Fibroblast of skin of back (primary cell): ENCODE measurements around the gene FGD5.
A peak's percentile ranks its signal among the peaks of the same experiment; 100 is the strongest.
"Not testable (repeated sequence)": the region's sequence is repeated elsewhere in the genome, so short reads cannot be mapped to it uniquely, and the experiment has no call there.

ENCODE experiments used
- DNase-seq: peaks from one replicate; pipeline ENCODE4 v3.0.0-alpha.2; 2013

The FGD5 gene

DNA sequence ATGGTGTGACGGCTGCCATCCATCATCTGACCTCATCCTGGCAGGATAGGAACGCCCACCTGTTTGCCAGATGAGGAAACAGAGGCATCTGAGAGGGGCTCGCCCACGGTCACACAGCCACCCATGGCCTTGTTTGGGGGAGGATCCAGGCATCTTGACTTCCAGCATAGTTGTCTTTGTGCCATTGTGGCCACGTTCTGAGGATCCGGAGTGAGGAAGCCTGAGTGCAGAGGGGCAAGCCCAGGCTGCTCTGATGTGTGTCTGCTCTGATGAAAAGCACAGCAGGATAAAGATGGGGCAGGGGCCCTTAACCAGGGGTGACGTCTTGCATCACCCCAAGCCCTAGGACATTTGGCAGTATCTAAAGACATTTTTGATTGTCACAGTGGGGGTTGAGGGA lies 58.7 kb downstream of the FGD5 start:
- DNase-seq, result no peak

DNA sequence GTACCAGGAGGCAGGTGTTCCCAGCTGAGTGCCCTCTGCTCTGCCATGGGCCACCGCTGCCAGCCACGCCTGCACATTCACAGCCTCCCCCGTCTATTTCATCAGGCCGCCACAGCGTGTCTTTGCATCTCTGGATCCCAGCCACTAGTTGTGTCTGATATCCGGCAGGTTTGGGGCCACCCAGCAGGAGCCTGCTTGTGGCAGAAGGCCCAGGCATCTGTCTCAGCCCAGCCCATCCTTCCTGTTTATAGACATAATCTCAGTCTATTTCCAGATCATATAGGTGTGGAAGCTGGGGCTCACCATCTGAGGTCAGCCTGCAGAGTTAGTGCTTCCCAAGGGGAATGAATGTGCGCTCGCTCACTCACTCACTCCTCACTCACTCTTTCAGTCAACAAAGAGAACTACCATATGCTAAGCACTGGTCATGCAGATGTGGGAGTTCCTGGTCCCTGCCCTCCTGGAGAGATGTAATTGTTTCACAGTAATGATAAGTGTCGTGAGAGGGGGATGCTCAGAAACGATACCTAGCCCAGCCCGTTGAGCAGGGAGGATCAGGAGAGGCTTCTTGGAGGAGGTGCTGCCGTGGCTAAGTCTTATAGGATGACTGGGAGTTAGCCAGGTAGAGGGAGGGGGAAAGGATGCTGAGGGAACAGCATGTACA lies 60.6 kb downstream of the FGD5 start:
- DNase-seq, result peak; percentile 6

DNA sequence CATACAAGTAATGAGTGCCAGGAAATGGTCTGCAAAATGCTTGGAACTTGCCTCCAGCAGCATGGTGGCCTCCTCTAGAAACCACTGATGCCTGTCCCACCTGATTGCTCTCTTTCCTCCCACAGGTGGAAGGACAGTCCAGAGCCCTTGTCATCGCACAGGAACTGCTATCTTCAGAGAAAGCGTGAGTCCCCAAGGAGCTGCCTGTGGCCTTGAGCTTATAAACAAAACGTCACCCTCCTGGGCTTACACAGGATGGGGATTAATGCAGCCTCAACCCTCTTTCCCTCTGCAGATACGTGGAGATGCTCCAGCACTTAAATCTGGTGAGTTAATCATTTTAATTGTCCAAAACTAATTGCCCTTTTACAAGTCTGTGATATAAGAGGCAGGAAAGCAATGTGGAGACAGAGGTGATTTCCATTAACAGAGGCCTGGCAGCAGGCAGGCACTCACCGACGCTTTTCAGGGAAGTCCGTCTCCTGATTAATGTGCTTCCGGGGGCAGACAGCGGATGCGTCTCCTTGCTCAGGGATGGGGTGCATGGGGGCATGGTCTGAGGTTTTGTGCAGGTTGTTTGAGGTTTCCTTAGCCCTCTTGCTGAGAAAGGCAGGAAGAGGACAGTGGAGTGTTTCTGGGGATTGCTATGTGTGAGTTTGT lies 61.8 kb downstream of the FGD5 start:
- no peak for DNase-seq

DNA sequence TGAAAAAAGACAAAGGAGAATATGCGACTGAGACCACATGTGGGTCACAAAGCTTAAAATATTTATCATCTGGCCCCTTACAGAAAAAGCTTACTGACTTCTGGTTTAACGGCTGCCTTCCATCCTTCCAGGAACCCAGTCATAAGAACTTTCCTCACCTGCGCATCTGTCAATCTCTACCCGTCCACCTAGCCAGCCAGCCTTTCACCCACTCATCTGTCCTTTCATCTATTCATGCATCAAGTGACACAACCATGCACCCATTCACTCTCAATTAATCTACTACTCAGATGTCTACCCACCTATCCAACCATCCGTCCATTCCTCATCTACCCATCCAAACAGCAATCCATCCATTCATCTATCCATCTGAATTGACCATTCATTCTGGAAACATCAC lies 64.5 kb downstream of the FGD5 start:
- no peak for DNase-seq

DNA sequence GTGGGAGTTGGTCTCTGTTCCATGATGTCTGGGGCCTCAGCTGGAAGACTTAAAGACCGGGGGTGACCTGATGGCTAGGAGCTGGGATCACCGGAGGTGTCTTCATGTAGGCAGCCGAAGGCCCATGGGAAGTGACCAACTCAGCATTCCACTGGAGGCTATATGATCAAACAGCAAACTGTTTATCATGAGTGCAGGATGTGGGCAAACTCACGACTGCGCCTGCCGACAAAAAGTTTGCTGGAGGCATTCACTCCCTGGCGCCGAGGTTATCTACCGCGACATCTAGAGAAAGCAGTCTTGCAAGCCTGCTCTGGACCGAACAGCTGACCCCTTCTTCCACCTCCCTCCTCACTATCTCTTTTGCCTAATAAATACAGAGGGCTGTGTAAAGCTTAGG lies 65.9 kb downstream of the FGD5 start:
- no peak for DNase-seq

DNA sequence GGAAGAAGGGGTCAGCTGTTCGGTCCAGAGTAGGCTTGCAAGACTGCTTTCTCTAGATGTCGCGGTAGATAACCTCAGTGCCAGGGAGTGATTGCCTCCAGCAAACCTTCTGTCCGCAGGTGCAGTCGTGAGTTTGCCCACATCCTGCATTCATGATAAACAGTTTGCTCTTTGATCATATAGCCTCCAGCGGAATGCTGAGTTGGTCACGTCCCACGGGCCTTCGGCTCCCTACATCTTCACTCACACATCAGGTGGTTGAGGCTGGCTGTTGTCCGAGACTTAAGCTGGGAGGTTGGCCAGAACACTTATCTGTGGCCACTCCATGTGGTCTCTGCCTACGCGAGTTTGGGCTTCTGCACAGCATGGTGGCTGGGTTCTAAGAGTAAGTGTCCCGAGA lies 66.5 kb downstream of the FGD5 start:
- no peak for DNase-seq

DNA sequence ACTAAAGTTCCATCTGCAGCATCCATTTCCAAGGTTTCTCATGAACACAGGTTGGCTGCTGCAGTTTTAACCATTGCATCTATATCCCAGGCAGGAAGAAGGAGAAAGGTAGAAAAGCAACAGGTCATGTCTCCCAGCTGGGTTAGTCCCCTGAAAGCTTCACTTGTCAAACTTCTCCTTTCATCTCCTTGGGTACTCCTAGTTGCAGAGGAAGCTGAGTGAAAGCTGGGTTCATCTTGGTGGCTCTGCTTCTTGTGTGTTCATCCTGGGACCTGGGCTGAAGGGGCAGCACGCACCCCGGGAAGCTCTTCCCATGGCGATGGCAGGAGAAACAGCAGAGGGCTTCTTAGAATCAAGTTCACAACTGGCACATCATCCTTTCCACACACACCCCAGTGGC lies 67.3 kb downstream of the FGD5 start:
- DNase-seq, result no peak

DNA sequence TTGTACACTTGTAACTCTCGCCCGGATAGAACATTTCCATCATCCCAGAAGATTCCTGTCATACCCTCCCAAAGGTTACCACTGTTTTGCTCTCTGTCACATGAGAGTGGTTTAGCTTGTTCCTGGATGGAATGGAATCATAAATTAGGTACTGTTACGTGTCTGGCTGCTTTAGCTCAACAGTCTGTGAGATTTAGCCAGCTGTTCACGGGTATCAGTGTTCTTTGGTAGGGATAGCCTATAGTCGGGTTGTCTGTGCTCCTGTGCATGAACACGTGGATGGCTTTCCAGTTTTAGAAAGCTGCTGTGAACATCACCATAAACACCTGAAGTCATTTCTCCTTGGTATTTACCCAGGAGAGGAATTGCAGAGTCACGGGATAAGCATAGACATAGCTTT lies 70.4 kb downstream of the FGD5 start:
- DNase-seq, result no peak

DNA sequence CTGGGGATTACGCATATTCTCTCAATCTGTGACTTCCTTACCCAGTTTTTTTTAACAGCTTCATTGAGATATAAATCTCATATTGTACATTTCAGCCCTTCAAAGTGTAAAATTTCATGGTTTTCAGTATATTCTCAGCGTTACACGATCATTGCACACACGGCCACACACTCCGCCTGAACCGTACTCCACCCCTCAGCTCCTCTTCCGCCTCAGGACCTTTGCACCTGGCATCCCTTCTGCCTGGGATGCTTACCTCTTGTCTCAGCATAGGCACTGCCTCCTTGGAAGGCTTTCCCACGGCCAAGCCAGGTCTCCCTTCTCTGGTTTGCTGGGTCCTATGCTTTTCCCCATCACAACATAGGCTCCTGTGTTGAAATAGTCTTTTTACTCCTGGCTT lies 71.2 kb downstream of the FGD5 start:
- no peak for DNase-seq

DNA sequence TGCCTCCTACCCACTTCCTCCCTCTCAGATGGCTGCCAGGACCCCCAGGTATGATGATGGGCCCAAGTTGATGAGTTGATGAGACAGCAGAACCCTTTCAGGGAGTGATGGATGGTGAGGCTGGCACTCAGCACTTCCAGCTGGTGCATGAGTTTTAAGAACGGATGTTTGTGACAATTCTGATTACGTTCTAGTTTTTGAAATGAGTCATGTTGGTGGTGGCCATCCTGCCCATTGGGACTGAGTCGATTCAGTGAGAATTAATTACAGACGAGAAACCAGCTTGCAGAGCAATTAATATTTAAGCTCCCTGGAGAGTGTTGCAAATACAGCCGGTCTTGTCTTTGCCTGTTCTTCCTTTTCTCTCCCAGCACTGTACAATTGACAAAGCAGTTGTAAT lies 71.7 kb downstream of the FGD5 start:
- no peak for DNase-seq

DNA sequence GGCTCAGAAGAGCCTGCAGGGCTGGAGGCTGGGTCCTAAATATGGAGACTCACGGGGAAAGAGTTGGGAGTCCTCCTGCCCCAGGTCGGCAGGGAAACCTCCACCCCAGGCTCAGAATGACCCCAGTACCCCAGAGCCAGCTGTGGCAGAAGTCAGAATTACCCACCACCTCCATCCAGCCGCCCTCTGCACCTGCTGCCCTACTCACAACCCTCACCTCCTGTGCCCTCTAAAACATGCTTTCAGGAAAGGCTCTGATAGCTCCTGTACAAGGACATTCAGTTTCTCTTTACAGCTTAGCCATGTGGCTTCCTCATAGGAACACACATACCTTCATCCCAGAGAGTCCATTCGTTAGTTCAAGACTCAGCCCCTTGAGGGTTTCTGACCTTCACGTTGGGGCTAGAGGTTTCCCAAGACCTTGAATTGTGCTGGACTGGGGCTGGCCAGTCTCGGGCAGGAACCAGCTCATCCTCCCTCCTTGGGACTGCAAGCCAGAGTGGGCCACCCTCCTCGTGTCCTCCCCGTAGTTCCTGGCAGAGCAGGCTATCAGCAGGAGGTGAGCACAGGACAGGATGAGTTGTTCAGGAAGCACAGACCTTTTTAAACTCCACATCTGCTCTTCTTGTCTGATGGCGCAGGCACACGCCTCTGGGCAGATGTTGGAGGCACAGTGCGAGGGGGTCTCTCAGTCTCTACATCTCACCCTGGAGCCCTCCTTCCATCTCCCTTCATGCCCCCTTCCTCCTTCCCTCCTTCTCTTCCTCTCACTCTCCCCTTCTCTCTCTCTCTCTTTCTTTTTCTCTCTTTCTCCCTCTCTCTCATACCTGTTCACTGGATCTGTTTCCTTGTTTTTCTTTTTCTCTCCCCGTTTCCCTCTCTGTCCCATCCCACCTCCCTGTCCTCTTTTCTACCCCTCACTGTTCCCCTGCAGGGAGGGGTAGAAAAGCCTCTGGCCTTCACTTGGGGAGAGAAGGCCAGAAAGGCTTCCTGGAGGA lies 72.7 kb downstream of the FGD5 start:
- no peak for DNase-seq

DNA sequence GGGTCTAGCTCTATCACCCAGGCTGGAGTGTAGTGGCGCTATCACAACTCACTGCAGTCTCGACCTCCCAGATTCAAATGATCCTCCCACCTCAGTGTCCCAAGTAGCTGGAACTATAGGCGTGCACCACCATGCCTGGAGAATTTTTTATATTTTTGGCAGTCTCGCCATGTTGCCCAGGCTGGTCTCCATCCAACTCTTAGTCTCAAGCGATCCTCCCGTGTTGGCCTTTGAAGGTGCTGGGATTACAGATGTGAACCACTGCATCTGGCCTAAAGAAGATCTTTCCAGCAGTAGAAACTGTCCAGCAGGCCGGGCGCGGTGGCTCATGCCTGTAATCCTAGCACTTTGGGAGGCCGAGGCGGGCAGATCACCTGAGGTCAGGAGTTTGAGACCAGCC lies 73.5 kb downstream of the FGD5 start:
- no peak for DNase-seq

DNA sequence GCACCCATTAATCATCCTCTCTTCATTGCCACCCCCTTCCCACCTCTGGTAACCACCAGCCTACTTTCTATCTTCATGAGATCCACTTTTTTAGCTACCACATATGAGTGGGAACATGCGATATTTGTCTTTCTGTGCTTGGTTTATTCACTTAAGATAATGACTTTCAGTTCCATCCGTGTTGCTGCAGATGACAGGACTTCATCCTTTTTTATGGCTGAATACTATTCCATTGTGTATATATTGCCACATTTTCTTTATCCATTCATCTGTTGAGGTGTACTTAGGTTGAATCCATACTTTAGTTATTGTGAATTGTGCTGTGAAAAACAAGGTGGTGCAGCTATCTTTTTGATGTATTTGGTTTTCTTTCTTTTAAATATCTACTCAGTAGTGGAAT lies 75.3 kb downstream of the FGD5 start:
- no peak for DNase-seq

DNA sequence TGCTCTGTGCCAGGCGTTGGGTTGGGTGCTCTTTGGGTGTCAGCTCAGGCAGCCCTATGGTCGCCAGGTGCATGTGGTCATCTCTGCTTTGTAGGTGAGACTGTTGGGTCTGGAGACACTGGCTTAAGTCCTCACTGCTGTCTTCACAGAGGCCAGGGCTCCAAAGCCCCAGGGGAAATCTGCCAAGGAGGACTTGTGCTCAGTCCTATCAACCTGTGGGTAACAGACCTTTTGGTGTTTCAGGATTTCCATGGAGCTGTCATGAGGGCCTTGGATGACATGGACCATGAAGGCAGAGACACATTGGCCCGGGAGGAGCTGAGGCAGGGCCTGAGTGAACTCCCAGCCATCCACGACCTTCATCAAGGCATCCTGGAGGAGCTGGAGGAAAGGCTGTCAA lies 78.5 kb downstream of the FGD5 start:
- no peak for DNase-seq

DNA sequence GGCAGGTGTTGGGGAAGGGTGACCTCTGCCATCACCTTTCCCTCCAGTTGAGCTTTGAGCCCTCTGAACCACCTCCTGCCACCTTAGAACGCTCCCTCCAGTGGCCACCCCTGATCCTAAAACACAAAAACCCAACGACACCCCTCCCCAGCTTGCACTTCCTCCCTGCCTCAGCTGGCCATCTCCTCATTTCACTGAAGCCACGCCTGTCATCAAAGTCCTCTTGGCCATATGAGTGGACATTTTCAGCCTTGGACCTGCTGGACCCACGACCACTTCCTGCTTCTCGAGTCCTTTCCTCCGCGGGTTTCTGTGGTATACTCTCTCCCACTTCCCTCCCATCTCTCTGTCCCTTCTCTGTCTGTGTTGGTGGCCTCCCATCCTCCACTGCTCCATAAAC lies 80.2 kb downstream of the FGD5 start:
- no peak for DNase-seq

DNA sequence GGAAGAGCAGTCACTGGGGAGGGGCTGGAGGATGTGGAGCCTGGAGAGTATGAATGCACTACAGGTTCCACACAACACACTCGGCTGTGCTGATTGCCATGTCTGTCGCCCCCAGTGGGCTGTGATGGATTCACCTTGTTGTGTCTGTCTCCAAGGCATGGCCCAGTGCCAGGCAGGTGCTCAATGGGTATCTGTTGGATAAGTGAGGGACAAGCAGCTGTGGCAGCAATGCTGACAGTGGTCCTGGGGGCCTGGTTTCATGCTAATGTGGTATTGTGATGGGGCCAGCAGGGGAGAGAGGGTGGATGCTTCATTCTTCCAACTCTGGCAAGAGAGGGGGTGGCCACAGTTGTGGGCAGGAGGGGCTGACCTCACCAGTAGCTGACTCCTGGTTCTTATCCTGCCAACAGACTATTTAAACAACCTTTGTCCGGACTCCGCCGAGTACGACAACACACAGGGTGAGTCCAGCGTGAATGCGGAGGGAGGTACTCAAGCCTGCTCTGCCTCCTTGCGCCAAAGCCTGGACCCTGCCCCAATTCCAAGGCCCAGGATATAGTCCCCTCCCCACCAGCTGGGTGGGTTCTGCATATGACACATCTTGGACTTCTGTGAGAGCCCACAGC lies 81.3 kb downstream of the FGD5 start:
- DNase-seq, result no peak

DNA sequence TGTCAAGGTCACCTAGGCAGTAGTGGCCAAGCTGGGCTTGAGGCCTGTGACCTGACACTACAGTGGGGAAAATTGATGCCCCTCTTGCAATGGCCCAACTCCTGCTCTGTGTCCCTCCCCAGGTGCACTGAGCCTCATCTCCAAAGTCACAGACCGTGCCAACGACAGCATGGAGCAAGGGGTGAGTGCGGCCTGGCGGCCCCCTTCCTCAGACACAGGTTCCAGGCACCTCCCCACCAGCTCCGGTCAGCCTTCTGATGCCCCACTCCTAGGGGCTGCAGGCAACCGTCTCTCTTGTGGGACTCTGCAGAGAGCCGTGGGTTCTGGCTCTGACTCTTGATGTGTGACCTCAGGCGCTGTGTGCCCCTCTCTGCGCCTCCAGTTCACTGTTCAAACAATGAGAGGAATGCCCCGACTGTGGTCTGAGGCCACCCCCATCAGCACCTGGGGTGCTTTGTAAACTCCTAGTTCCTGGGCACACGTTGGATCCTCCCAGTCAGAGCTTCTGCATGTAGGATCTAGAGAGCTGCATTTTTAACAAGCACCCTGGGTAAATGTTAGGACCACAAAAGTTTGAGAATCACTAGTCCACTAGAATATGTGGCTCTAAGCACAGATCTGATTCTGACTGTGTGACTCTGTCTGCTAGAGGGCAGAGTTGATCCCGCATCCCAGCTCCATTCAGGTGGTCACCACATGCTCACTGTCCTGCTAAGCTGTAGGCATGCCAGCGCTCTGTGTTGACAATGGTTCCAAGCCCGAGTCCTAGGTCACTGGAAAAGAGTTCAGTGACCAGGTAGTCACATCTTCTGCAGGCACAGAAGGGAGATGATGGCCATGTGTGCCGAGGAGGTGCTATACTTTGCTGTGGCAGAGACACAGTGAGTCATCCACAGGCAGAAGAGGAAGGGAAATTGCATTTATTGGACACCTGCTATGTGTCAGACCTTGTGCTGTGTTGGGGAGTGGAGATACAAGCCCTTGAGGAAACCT lies 82.4 kb downstream of the FGD5 start:
- DNase-seq, result no peak

DNA sequence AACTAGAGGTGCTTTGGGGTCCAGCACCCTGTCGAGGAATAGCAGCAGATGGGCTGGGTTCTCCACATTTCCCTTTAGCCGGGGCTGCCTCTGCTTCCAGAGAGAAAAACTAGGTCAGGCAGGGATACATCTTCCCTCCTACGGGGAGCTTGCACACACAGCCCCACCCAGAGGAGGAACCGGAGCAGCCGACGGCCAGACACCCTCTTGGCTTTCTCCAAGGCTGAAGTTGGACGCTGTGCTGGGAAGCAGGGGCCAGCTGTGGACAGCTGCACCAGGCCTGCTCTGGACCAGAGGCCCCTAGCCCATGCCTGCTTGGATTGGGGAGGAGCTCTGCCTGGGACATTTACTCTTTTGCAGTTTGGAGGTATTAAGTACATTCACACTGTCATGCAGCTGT lies 84.0 kb downstream of the FGD5 start:
- DNase-seq, result no peak

DNA sequence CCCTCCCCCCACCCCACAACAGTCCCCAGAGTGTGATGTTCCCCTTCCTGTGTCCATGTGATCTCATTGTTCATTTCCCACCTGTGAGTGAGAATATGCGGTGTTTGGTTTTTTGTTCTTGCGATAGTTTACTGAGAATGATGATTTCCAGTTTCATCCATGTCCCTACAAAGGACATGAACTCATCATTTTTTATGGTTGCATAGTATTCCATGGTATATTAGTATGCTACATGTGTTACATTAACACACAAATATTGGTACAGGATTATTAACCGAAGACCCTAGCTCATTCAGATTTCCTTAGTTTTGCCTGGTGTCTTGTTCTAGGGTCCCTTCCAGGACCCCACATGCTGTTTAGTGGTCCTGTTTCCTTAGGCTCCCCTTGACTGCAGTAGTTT lies 84.7 kb downstream of the FGD5 start:
- not testable (repeated sequence) for DNase-seq

DNA sequence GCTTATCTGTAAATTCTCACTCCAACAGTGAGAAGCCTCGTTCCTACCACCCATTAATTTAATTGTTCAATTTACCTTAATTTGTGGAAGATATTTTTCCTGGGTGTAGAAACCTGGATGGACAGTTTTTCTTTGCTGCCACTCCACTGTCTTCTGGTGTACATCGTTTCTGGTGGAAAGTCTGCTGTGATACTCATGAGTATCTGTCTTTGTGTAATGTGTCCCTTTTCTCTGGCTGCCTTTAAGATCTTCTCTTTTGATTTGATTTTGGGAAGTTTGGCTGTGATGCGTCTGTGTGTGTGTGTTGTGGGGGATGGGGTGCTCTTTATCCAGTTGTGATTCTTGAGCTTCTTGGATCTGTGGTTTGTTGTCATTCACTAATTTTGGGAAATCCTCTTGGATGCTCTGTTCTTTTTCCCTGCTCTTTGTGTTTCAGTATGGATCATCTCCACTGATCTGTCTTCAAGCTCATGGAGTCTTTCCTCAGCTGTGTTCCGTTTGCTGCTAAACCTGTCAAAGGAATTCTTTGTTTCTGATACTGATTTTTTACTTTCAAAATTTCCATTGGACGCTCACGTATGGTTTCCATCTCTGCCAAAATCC lies 86.4 kb downstream of the FGD5 start:
- no peak for DNase-seq

DNA sequence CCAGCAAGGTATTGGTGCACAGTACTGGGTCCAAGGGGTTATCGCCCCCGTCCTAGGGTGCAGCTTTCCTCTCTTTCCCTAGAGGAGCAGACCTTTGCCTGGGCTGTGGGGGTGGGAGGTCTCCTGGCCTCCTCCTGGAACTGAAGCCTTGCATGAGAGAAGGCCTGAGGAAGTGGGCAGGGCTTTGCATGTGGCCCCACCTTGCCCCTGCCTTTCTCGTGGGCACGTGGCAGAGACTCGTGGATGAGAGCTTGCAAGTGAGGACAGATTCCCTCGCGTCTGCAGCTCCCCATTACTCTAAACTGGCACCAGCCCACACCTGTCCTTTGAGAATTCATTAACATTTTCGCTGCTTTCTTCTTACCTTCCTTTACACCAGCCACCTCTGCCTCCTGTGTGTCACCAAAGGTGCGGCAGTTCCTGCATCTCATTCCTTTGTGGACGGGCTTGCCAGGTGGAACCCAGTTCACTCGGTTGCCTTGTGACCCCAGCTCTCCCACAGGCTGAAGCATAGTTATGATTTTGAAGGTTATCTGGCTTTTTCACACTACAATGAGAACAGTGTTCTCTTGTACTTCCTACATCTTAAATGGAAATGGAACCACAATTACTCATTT lies 87.7 kb downstream of the FGD5 start:
- no peak for DNase-seq
